Loucy (cell line): ENCODE results near the gene REV1.

Experiments
- H2AFZ ChIP-seq: fragments of 200-600 bp; sonication (generic); 2 replicates; pipeline ENCODE4 v1.6.0; 2016; ENCODE audit warnings: antibody characterized with exemption, mild to moderate bottlenecking, low read length, moderate library complexity
- H3F3A ChIP-seq: fragments of 200-600 bp; 2 replicates; pipeline ENCODE4 v1.6.0; 2016; ENCODE audit warnings: antibody characterized with exemption, low read depth, mild to moderate bottlenecking
- H3K27me3 ChIP-seq: fragments of 200-600 bp; sonication (generic); 2 replicates; pipeline ENCODE4 v1.6.1; 2014; ENCODE audit warnings: low read length, mild to moderate bottlenecking; ENCODE audit not compliant: insufficient read depth, poor library complexity, severe bottlenecking
- H3K36me3 ChIP-seq: fragments of 200-600 bp; sonication (generic); 2 replicates; pipeline ENCODE4 v1.6.1; 2016; ENCODE audit warnings: low read length; ENCODE audit not compliant: insufficient read depth
- H3K4me1 ChIP-seq: fragments of 200-600 bp; sonication (generic); 2 replicates; pipeline ENCODE4 v1.5.1; 2014; ENCODE audit warnings: low read length, mild to moderate bottlenecking; ENCODE audit not compliant: insufficient read depth, poor library complexity, severe bottlenecking
- H3K4me2 ChIP-seq: fragments of 200-600 bp; sonication (generic); 2 replicates; pipeline ENCODE4 v1.6.0; 2014; ENCODE audit warnings: antibody characterized with exemption, low read length, low read depth, mild to moderate bottlenecking; ENCODE audit not compliant: poor library complexity, severe bottlenecking
- H3K4me3 ChIP-seq: fragments of 200-600 bp; sonication (generic); 2 replicates; pipeline ENCODE4 v1.5.1; 2014; ENCODE audit warnings: low read length, mild to moderate bottlenecking, mixed read lengths; ENCODE audit not compliant: poor library complexity, severe bottlenecking
- H3K79me2 ChIP-seq: fragments of 200-600 bp; sonication (generic); 2 replicates; pipeline ENCODE4 v1.6.1; 2014; ENCODE audit warnings: low read length; ENCODE audit not compliant: insufficient read depth
- H3K9ac ChIP-seq: fragments of 200-600 bp; sonication (generic); 2 replicates; pipeline ENCODE4 v1.6.0; 2014; ENCODE audit warnings: mild to moderate bottlenecking, low read depth, low read length, moderate library complexity; ENCODE audit not compliant: poor library complexity, severe bottlenecking
- H3K9me2 ChIP-seq: fragments of 200-600 bp; sonication (generic); replicated peaks from 2 replicates; pipeline ENCODE4 v1.6.1; 2016; ENCODE audit warnings: low read depth, low read length, mixed read lengths
- H3K9me3 ChIP-seq: fragments of 200-600 bp; sonication (generic); 2 replicates; pipeline ENCODE4 v1.6.1; 2014; ENCODE audit warnings: mild to moderate bottlenecking, antibody characterized with exemption, low read length, low read depth; ENCODE audit not compliant: insufficient read depth
- H4K20me1 ChIP-seq: fragments of 200-600 bp; sonication (generic); 2 replicates; pipeline ENCODE4 v1.6.0; 2014; ENCODE audit warnings: antibody characterized with exemption, low read length, mild to moderate bottlenecking; ENCODE audit not compliant: insufficient read depth, poor library complexity, severe bottlenecking
- CTCF ChIP-seq: fragments of 200-600 bp; sonication (generic); conservative IDR thresholded peaks from 2 replicates; pipeline ENCODE4 v1.5.1; 2014; ENCODE audit warnings: mild to moderate bottlenecking, antibody characterized with exemption, low read length
- EZH2phosphoT487 ChIP-seq: fragments of 200-600 bp; IDR thresholded peaks from 2 replicates; pipeline ENCODE4 v1.6.1; 2018; ENCODE audit warnings: antibody characterized with exemption, mild to moderate bottlenecking, moderate library complexity, borderline replicate concordance

The REV1 gene

DNA sequence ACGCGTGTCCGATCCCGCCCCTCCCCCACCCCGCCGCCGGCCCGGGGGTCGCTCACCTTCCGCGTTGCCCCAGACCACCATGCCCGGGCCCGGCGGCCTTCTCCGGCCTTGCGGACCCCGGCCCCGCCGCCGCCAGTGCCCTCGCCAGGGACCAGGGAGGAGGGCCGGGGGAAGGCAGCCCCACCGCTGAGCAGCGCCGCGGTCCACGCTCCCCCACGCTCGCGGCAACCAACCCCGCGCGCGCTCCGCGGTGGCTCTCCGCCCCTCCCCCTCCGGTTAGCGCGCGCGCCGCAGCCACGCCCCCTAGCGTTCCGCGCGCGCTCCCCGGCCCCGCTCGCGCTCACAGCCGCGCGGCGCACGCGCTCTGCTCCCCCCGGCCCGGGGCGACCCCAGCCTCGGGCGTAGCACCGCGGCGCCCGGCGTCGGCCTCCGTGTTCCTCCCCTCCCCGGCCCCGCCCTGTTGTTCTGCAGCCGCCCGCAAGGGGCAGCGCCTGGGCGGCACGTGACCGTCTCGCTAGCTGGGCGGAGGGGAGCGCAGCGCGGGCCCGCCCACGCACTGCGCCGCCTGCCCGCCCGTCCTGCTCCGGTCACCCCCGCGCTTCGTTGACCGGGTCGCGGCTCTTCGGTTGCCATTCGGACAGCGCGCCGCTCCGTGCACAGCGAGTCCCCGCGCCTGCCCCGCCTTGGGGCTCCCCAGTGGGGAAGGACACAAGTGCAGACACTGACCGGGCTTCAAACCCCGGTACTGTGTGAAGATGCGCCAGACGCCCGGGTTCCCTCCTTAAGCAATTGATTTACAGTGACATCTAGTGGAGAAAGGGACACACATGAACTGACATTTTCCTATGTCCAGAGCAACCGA lies at the start of gene REV1:
Gene REV1, minus strand, starts transcription at position 257 of the 862 bp plus-strand sequence. CDS start 25,042 bp downstream, outside the sequence.
- Histone ChIP-seq H2AFZ (peak within 1 kb of the TSS; percentile 98), H3K9me2 (no peaks in the 10 kb centered on the region), H3K4me2 (peak within 1 kb of the TSS; percentile 95), H4K20me1 (peaks cover 40% of the 10 kb centered on the region), H3K9me3 (no peaks in the 10 kb centered on the region), H3K9ac (peak within 1 kb of the TSS; percentile 79), H3K27me3 (no peaks in the 10 kb centered on the region), H3K79me2 (peaks cover 44% of the 10 kb centered on the region), H3K4me3 (peak within 1 kb of the TSS; percentile 91), H3K36me3 (no peaks in the 10 kb centered on the region), H3F3A (no peaks in the 10 kb centered on the region), H3K4me1 (peaks cover 39% of the 10 kb centered on the region)
- TF ChIP-seq EZH2phosphoT487 (no peak), CTCF (peak; percentile 79)

DNA sequence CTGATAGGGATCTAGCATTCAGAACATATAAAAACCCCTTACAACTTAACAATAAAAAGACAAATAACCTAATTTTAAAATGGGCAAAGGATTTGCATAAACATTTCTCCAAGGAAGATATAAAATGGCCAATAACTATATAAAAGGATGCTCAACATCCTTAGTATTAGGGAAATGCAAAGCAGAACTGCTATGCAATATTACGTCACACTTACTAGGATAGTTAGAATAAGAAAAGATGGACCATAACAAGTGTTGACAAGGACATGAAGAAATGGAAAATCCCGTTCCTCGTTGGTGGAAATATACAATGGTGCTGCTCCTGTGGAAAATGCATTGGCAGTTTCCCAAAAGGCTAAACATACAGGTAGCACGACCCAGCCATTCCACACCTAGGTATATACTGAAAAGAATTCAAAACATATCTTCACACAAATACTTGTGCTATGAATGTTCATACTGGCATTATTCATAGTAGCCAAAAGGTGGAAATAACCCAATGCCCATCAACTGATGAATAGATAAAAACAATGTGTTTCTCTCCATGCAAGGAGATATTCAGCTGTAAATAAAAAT lies 48.2 kb upstream of the REV1 start:
- no peak overlapping the region for H3K4me2 ChIP-seq
- no peaks in the 10 kb centered on the region for H3K36me3 ChIP-seq
- no peaks in the 10 kb centered on the region for H3K27me3 ChIP-seq
- H3K4me1 ChIP-seq: no peaks in the 10 kb centered on the region
- H3K4me3 ChIP-seq: no peak overlapping the region
- H3F3A ChIP-seq: no peaks in the 10 kb centered on the region
- TF ChIP-seq EZH2phosphoT487 (no peak), CTCF (no peak)
- H3K79me2 ChIP-seq: no peaks in the 10 kb centered on the region
- H3K9ac ChIP-seq: no peak overlapping the region
- H3K9me2 ChIP-seq: no peaks in the 10 kb centered on the region
- no peak overlapping the region for H2AFZ ChIP-seq
- no peaks in the 10 kb centered on the region for H3K9me3 ChIP-seq
- no peaks in the 10 kb centered on the region for H4K20me1 ChIP-seq

DNA sequence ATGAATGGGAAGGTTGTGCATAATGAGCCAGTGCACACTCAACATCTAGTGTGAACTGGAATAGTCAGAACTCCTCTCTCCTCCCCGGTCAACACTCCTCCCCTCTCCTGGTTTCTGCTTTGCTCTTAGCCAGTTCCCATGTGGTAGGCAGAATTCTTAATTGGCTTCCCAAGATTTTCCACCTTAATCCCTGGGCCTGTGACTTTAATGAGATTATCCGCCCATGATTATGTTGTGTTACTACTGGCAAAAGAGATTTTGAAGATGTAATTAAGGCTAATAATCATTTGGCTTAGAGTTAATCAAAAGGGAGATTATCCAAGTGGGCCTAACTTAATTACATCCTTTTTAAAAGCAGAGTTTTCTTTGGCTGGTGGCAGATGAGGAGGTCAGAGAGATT lies 34.2 kb upstream of the REV1 start:
- Histone ChIP-seq H3K4me3 (no peak overlapping the region), H3K4me1 (no peaks in the 10 kb centered on the region), H3K79me2 (no peaks in the 10 kb centered on the region), H3K27me3 (no peaks in the 10 kb centered on the region), H3K4me2 (no peak overlapping the region), H2AFZ (no peak overlapping the region), H3K9me3 (no peaks in the 10 kb centered on the region), H3K36me3 (no peaks in the 10 kb centered on the region), H3K9ac (no peak overlapping the region), H3K9me2 (no peaks in the 10 kb centered on the region), H3F3A (no peaks in the 10 kb centered on the region), H4K20me1 (no peaks in the 10 kb centered on the region)
- TF ChIP-seq EZH2phosphoT487 (no peak), CTCF (no peak)
